ENCODE results near the gene ZSCAN31. TPM values are rescaled to one million over a fixed set of nuclear protein-coding genes. Genes with fewer than 3 reads are reported as not detected.

The ZSCAN31 gene
- total and polyA plus RNA-seq, 10 of the 15 experiments (the other 5 are each of a cell fraction or from before 2014, with no cell fraction given) = 1.6 to 5.2 (median 2.9) TPM

GRCh38 chr6:28355743-28356665, 20.1 kb upstream of the ZSCAN31 start (continued):
- TF ChIP-seq ASH2L (IDR thresholded peaks at IDR 0.05; ENCODE audit: borderline replicate concordance, low read depth) (no peak), YBX1 (IDR thresholded peaks at IDR 0.05) (no peak), HDAC2 (IDR thresholded peaks at IDR 0.05) (no peak), NR2C1 (IDR thresholded peaks at IDR 0.05) (no peak), ZBTB33 (IDR thresholded peaks at IDR 0.05) (no peak), CEBPB (IDR thresholded peaks at IDR 0.05; ENCODE audit: borderline replicate concordance in 1 of 2, low read depth in 2 of 2, low read length in 2 of 2) (no peak), PML (IDR thresholded peaks at IDR 0.05; ENCODE audit: low read length) (no peak), MAX (IDR thresholded peaks at IDR 0.05; ENCODE audit: low read depth, low read length) (no peak), RELA (IDR thresholded peaks at IDR 0.05; ENCODE audit: borderline replicate concordance, partially characterized antibody) (peak; percentile 13), SREBF1 (IDR thresholded peaks at IDR 0.05; ENCODE audit: low read length) (no peak), ZNF24 (IDR thresholded peaks at IDR 0.05) (no peak), SMC3 (IDR thresholded peaks at IDR 0.05; ENCODE audit: borderline replicate concordance, low read length) (peak; percentile 79), ZNF687 (IDR thresholded peaks at IDR 0.05) (no peak), STAT1 (conservative IDR thresholded peaks at IDR 0.05) (no peak), GABPA (IDR thresholded peaks at IDR 0.05; ENCODE audit: low read depth) (no peak), REST (IDR thresholded peaks at IDR 0.05; ENCODE audit: low read depth, low read length) (no peak), TCF7 (IDR thresholded peaks at IDR 0.05; ENCODE audit: borderline replicate concordance) (no peak), ZNF384 (IDR thresholded peaks at IDR 0.05; ENCODE audit: borderline replicate concordance, low read depth, low read length) (no peak), STAT3 (IDR thresholded peaks at IDR 0.05; ENCODE audit: low read depth, low read length) (no peak), POLR2A (IDR thresholded peaks at IDR 0.05; ENCODE audit: low read depth, low read length) (no peak), IRF4 (IDR thresholded peaks at IDR 0.05; ENCODE audit: low read depth, low read length) (no peak), SP1 (IDR thresholded peaks at IDR 0.05; ENCODE audit: low read depth, low read length) (no peak)

Measured in GM12878 (cell line).